Loucy (cell line): ENCODE data around the gene PDXK.

ENCODE experiments used
- CTCF ChIP-seq: fragments of 200-600 bp; sonication (generic); conservative IDR thresholded peaks from 2 replicates; pipeline ENCODE4 v1.5.1; 2014; ENCODE audit warnings: mild to moderate bottlenecking, antibody characterized with exemption, low read length
- EZH2phosphoT487 ChIP-seq: fragments of 200-600 bp; IDR thresholded peaks from 2 replicates; pipeline ENCODE4 v1.6.1; 2018; ENCODE audit warnings: antibody characterized with exemption, mild to moderate bottlenecking, moderate library complexity, borderline replicate concordance

- TF ChIP-seq CTCF (no peak), EZH2phosphoT487 (no peak)
Measured at GRCh38 chr21:43806017-43806710, 87.2 kb downstream of the PDXK start.
